Stimulated activated CD4-positive, alpha-beta T cell treated with anti-CD3 and anti-CD28 coated beads, Interleukin-4, amount 100 ng/mL, for 48 hours (primary cell): ENCODE measurements around the gene RADIL.
"Not testable (repeated sequence)": the region's sequence is repeated elsewhere in the genome, so short reads cannot be mapped to it uniquely, and the experiment has no call there.

ENCODE experiments used
- DNase-seq, 2 donors: peaks; one replicate each; pipeline ENCODE4 v3.0.0-alpha.2; 2020; ENCODE audit warnings: low read depth in 2 of 2

RADIL gene

GRCh38 chr7:4808565-4808964, 75.0 kb downstream of the RADIL start:
- no peak for DNase-seq

DNA sequence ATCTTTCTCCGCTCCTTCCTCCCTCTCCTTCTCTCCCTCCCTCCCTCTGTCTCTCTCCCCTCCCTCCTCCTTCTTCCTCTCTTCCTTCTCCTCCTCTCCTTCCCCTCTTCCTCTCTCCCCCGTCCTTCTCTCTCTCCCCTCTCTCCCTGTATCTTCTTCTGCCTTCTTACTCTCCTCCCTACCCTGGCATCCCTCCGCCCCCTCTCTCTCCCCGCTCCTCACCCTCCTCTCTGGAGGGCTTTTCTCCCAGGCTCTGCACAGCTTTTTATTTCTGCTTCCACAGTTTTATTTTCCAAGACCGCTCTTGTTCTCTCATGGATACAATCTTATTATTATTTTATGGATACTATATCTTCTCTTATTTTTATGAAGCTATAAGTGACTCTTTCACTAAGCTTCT, 75.5 kb downstream of the RADIL start:
- DNase-seq: no peak

- DNase-seq: no peak
Measured at GRCh38 chr7:4807598-4808016, 75.9 kb downstream of the RADIL start.

DNA sequence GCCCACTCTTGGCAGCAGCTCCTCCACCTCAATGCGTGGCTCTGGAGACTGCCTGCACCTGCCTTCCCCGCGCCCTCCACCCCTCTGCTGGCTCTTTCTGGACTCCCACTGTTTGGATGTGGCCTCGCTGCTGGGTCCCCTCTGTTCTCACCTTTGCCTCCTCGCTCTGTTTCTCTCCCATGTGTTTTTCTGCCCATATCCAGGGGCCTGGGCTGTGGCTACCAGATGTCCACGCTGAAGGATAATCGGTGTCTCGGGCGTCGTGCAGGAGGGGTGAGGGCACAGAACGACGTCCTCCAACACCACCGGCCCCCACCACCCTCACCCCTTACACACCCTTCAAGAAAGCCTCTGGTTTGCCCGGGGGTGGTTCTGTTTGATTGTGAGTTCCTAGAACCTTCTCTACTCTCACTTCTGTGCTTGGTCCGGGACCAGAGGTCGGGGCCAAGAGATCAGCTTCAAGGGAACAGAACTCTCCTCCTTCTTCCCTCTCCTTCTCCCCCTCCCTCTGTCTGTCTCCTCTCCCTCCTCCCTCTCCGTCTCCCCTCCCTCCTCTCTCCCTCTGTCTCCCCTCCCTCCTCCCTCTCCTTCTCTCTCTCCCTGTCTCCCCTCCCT, 76.4 kb downstream of the RADIL start:
- no peak for DNase-seq

DNA sequence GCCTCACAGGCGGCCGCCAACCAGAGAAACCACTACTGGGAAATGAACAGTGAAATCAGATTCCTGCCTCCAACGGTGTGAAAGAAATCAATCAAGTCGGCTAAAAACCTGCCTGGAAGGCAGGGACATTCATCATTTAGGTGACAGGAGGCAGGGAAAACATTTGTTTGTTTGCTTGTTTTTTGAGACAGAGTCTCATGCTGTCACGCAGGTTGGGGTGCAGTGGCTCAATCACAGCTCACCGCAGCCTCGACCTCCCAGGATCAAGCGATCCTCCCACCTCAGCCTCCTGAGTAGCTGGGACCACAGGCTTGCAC, 77.6 kb downstream of the RADIL start:
- no peak for DNase-seq

- DNase-seq: no peak
Measured at GRCh38 chr7:4805110-4805983, 78.2 kb downstream of the RADIL start.

- DNase-seq: no peak
Measured at GRCh38 chr7:4803397-4804241, 79.9 kb downstream of the RADIL start.

GRCh38 chr7:4802577-4802976, 80.9 kb downstream of the RADIL start:
- not testable (repeated sequence) for DNase-seq

DNA sequence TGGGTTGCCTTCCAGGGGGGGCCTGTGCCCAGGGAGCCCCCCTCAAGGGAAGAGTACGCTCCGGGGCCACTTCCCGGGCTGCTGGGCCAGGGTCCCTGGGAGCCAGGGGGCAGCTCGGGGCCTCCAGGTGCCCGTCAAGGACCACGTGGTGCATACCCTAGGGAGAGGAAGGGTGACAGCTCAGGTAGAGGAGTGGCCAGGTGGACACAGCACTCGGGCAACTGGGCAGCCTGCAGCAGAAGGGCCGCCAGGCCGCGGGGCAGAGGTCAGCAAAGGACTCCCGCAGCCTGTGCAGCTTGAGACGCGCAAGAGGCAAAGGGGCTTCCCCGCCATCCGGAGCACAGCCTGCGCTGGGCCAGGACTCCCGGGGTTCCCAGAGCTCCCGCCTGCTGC, 81.7 kb downstream of the RADIL start:
- no peak for DNase-seq

DNA sequence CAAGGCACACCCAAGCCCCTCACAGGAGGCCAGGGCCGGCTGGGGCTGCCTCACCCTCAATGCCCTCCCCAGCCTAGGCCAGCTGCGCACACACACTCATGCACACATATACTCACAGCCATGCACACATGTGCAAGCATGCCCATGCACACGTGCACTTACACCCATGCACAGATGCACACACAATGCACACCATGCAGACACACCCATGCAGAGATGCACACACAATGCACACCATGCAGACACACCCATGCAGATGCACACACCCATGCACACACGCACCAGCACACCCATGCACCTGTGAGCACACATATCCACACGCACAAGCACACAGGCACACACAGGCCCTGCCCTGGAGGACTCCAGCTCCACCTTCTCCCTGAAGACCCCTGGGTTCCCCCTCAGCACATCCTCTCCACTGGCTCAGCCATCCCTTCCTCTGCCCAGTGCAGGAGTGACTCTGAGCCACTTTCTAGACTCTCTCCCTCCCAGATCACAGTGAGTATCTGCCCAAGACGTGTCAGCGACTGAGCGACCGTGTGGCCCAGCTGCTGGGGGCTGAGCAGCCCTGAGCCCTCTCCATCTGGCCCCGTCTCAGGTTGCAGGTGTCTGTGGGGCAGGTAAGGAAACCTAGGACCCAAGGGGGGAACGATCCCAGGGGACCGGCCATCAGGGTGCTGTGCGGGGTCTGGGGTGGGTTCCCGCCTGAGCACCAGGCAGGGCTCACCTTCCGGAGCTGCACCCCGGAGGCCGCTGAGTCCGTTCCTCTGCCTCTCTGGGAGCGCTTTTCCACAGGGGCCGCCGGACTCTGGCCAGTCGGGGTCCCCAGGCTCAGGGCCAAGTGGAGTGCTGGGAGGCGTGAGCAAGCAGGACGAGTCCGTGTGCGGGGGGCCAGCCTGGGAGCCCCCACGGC, 82.3 kb downstream of the RADIL start:
- DNase-seq: no peak

DNA sequence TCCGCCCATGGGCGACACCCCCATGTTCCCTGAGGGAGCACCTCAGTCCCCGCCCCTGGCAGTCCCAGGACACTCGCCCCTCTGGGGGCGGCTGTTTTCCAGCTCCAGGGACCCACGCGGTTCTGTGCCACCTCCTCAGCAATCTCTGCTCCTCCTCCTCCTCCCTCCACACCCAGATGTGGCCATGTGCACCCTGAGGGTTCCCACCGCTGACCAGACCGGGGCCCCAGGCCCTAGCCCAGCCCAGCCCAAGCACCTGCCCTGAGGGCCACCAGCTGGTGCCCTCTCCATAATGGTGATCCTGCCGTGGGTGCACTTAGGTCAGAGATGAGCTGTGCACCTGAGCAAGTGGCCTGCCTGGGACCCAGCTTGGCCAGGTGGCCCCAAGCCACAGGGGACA, 83.0 kb downstream of the RADIL start:
- no peak for DNase-seq

GRCh38 chr7:4799508-4800268, 83.8 kb downstream of the RADIL start:
- DNase-seq: no peak

DNA sequence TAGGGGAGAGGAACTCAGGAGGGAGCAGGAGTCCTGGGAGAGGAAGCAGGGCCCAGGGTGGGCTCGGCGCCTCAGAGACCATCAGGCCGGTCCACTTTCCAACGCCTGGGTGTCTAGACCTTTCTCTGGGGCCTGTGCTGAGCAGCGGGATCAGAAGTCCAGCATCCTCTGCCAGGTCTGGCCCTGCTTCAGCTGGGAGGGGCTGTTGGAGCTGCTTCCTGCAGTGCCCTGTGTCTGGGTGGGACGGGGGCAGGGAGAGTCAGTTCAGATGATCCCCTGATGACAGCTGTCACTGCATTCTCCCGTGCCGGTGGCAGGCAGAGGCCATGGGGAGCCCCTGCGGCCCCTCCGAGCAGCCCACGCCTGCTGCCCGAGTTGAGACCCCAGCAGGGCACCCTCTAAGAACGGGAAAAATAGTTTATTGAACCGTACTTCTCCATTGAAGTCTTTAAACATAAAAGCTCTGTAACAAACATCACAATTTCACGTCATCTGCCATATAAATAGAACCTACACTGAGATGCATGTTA, 84.7 kb downstream of the RADIL start:
- no peak for DNase-seq

DNA sequence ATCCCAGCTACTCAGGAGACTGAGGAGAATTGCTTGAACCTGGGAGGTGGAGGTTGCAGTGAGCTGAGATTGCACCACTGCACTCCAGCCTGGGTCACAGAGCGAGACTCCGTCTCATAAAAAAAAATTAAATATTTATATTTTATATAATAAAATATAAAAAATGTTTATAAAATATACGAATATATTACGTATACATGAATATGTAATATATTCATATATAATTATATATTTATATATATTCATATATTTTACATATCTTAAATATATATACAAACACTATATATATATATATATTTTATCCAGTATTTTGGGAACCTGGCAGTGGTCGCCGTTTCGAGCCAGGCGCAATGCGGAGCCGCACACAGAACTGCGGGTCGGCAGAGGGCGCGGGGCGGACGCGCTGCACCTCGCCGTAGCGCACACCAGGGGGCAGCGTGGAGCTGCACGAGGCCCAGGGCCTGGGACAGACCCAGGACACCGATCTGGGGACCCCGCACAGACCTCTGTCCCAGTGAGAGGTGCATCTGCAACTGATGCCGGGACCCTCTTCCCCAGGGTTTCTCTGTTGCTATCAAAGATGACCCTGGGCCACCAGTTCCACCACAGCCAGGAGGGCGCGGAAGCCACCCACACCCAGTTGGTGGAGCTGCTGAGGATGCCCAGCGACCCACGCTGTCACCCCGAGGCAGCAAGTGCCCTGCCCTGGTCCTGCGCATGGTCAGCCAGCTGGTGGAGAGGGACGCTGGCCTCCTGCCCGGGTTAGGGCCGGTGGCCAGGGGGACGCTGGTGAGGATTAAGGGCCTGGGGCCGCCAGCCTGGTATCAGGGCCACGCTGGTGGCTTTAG, 85.4 kb downstream of the RADIL start:
- DNase-seq: peak; percentile 41 to 62

DNA sequence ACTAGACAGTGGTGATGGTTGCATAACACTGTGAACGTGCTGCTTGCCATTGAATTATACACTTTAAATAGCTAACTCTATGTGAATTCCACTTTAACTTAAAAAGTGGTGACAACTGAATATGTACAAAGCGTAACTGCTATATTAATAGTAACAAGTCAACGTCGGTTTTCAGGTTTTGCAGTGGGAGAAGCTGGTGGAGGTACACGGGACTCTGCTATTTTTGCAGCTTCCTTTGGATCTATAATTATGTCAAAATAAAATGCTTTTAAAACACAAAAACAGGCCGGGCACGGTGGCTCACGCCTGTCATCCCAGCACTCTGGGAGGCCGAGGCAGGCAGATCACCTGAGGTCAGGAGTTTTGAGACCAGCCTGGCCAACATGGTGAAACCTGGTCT, 87.1 kb downstream of the RADIL start:
- no peak for DNase-seq

DNA sequence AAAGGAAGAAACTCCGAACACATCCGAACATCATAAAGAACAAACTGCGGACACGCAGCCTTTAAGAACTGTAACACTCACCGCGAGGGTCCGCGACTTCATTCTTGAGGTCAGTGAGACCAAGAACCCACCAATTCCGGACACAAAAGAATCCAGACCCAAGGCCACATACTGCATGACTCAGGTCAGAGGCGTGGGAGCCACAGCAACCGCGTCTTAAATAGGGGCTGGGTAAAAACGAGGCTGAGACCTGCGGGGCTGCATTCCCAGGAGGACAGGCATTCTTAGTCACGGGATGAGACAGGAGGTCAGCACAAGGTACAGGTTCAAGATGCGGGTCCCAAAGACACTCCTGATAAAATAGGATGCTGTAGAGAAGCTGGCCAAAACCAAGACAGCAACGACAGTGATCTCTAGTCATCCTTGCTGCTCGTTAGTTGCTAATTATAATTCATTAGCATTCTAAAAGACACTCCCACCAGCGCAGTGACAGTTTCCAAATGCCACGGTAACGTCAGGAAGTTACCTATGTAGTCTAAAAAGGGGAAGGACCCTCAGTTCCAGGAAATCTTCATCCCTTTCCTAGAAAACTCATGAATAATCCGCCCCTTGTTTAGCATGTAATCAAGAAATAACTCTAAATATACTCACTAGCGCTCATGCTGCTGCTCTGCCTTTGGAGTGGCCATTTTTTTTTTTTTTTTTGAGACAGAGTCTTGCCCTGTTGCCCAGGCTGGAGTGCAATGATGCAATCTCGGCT, 88.7 kb downstream of the RADIL start:
- DNase-seq: no peak

DNA sequence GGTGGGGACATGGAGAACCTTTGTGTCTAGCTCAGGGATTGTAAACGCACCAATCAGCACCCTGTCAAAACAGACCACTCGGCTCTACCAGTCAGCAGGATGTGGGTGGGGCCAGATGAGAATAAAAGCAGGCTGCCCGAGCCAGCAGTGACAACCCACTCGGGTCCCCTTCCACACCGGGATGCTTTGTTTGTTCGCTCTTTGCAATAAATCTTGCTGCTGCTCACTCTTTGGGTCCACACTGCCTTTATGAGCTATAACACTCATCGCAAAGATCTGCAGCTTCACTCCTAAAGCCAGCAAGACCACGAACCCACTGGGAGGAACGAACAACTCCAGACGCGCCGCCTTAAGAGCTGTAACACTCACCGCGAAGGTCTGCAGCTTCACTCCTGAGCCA, 89.3 kb downstream of the RADIL start:
- DNase-seq: not testable (repeated sequence)

DNA sequence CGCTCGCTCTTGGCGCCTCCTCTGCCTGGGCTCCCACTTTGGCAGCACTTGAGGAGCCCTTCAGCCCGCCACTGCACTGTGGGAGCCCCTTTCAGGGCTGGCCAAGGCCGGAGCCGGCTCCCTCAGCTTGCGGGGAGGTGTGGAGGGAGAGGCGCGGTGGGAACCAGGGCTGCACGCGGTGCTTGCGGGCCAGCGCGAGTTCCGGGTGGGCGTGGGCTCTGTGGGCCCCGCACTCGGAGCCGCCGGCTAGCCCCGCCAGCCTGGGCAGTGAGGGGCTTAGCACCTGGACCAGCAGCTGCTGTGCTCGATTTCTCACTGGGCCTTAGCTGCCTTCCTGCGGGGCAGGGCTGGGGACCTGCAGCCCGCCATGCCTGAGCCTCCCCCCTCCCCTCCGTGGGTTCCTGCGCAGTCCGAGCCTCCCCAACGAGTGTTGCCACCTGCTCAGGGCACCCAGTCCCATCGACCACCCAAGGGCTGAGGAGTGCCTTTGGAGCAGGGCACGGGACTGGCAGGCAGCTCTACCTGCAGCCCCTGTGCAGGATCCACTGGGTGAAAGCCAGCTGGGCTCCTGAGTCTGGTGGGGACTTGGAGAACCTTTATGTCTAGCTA, 90.0 kb downstream of the RADIL start:
- DNase-seq: not testable (repeated sequence)
